ENCODE data around the gene SWT1. TPM values are rescaled to one million over a fixed set of nuclear protein-coding genes. Genes with fewer than 3 reads are reported as not detected.

The SWT1 gene
- total and polyA plus RNA-seq, 2 of the 13 experiments (the other 11 are each of a cell fraction or from before 2014, with no cell fraction given): 1.7 to 2.5 TPM

DNA sequence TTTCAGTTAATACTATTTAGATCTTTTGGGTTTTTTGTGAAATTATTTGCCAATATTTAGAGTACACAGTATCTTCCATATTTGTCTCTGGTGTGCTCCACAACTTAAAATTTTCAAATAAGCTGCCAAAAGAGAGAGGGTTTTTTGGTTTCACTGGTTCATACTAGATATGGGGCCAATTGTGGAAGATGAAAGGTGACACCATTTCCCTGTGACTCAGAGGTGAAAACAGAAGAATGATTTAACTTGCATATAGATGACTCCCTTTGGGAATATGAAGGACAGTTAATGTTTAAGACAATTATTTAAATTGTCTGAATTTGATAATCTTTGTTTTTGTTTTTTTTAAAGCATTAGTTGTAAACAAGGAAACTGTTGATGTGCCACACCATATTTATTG is 122.6 kb downstream of the SWT1 start (continued):
- TF ChIP-seq CTCF (CRISPR knock-in tag; IDR thresholded peaks at IDR 0.05): no peak
- TF ChIP-seq ZNF24 (IDR thresholded peaks at IDR 0.05): no peak

DNA sequence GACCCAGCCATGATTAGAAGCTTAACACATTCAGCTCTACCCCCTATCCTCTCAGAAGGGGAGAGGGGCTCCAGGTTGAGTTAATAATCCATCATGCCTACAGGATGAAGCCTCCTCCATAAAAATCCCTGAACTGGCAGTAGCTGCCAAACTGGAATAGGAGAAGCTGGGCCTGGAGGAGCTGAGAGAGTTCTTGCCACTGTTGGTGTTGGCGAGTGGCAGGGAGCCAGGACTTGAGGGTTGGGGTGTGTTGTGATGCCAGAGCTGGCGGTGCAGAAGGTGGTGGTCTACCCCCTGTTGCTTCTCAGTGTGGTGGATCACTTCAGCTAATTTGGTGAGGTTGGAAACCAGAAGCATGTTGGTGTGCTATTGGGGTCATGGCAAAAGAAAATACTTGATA is 123.6 kb downstream of the SWT1 start:
- ATAC-seq (no peak), FAIRE-seq (no peak), DNase-seq (ENCODE audit: low spot score) (no peak)
- H3K4me2 ChIP-seq (ENCODE audit: low read depth, low read length): no peak overlapping the region
- no peaks in the 10 kb centered on the region for H4K20me1 ChIP-seq (ENCODE audit: insufficient read depth, low read length)
- intact Hi-C loops (cut with micrococcal nuclease; ENCODE audit: unreplicated experiment): no loop called here
- H3K9me3 ChIP-seq (ENCODE audit: low read length): no peaks in the 10 kb centered on the region
- no peak overlapping the region for H3K27ac ChIP-seq (ENCODE audit: extremely low read length, insufficient read depth, low read length)
- H2AFZ ChIP-seq (ENCODE audit: low read length): no peak overlapping the region
- no peaks in the 10 kb centered on the region for H3K27me3 ChIP-seq (ENCODE audit: control insufficient read depth in 1 of 2, insufficient read depth in 2 of 2, low read length in 2 of 2)
- H3K36me3 ChIP-seq (replicated peaks in 1 of 2; ENCODE audit: control insufficient read depth in 1 of 2, insufficient read depth in 2 of 2, low read length in 2 of 2): no peaks in the 10 kb centered on the region
- in situ Hi-C loops (cut with HindIII; ENCODE audit: extremely low pct_ligation_motif_present, low pct_unique_long_range_greater_than_20kb): no loop called here
- CTCF ChIA-PET (ENCODE audit: low intra/inter-chr PET ratio, low total read pairs): no interaction called here
- H3K4me3 ChIP-seq (replicated peaks in 1 of 3; ENCODE audit: insufficient read depth in 1 of 3, low read depth in 2 of 3, low read length in 3 of 3): no peak overlapping the region
- no peaks in the 10 kb centered on the region for H3K79me2 ChIP-seq (ENCODE audit: insufficient read depth, low read length)
- no TSS peak for BruUV-seq (replicated peaks)
- 95% methylated on average over 2 of the region's 2 CpGs for whole genome bisulfite sequencing (ENCODE audit: low lambda C conversion rate)
- no peak overlapping the region for H3K9ac ChIP-seq (ENCODE audit: insufficient read depth, low read depth, low read length)
- POLR2A ChIA-PET: interaction anchor here (1.1 kb wide), 1 partner anchor 36 kb away, joined by 9 read pairs; the partner anchor contains the start of gene IVNS1ABP
- peaks cover 23% of the 10 kb centered on the region for H3K4me1 ChIP-seq (ENCODE audit: insufficient read depth, low read length)
- TF ChIP-seq, protein P1, sequence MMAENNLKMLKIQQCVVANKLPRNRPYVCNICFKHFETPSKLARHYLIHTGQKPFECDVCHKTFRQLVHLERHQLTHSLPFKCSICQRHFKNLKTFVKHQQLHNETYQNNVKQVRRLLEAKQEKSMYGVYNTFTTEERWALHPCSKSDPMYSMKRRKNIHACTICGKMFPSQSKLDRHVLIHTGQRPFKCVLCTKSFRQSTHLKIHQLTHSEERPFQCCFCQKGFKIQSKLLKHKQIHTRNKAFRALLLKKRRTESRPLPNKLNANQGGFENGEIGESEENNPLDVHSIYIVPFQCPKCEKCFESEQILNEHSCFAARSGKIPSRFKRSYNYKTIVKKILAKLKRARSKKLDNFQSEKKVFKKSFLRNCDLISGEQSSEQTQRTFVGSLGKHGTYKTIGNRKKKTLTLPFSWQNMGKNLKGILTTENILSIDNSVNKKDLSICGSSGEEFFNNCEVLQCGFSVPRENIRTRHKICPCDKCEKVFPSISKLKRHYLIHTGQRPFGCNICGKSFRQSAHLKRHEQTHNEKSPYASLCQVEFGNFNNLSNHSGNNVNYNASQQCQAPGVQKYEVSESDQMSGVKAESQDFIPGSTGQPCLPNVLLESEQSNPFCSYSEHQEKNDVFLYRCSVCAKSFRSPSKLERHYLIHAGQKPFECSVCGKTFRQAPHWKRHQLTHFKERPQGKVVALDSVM (CRISPR knock-in tag; IDR thresholded peaks at IDR 0.05): no peak
- TF ChIP-seq ZMAT3 (CRISPR knock-in tag; conservative IDR thresholded peaks at IDR 0.05) (no peak), GATAD2A (CRISPR knock-in tag; IDR thresholded peaks at IDR 0.05) (no peak), ZNF75D (CRISPR knock-in tag; IDR thresholded peaks at IDR 0.05; ENCODE audit: borderline replicate concordance) (no peak), ZNF354B (CRISPR knock-in tag; IDR thresholded peaks at IDR 0.05) (no peak), MAFK (conservative IDR thresholded peaks at IDR 0.05 in 1 of 2, IDR thresholded peaks at IDR 0.05 in 1 of 2; ENCODE audit: low read length in 2 of 2) (no peak), PHB2 (IDR thresholded peaks at IDR 0.05; ENCODE audit: partially characterized antibody) (no peak), ZNF766 (CRISPR knock-in tag; IDR thresholded peaks at IDR 0.05; ENCODE audit: borderline replicate concordance) (no peak), ZBTB2 (CRISPR knock-in tag; IDR thresholded peaks at IDR 0.05; ENCODE audit: low read depth) (no peak), POGK (CRISPR knock-in tag; conservative IDR thresholded peaks at IDR 0.05) (no peak), HIVEP1 (CRISPR knock-in tag; IDR thresholded peaks at IDR 0.05) (no peak), THAP11 (CRISPR knock-in tag; IDR thresholded peaks at IDR 0.05) (no peak), GATA4 (IDR thresholded peaks at IDR 0.05; ENCODE audit: borderline replicate concordance, low read depth) (no peak), MED8 (CRISPR knock-in tag; IDR thresholded peaks at IDR 0.05; ENCODE audit: insufficient replicate concordance) (no peak)
- TF ChIP-seq, protein P2, sequence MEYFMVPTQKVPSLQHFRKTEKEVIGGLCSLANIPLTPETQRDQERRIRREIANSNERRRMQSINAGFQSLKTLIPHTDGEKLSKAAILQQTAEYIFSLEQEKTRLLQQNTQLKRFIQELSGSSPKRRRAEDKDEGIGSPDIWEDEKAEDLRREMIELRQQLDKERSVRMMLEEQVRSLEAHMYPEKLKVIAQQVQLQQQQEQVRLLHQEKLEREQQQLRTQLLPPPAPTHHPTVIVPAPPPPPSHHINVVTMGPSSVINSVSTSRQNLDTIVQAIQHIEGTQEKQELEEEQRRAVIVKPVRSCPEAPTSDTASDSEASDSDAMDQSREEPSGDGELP (IDR thresholded peaks at IDR 0.05; ENCODE audit: borderline replicate concordance, low read depth): no peak

Data from HepG2 (cell line).